ENCODE measurements around the gene DMKN.

DMKN gene

DNA sequence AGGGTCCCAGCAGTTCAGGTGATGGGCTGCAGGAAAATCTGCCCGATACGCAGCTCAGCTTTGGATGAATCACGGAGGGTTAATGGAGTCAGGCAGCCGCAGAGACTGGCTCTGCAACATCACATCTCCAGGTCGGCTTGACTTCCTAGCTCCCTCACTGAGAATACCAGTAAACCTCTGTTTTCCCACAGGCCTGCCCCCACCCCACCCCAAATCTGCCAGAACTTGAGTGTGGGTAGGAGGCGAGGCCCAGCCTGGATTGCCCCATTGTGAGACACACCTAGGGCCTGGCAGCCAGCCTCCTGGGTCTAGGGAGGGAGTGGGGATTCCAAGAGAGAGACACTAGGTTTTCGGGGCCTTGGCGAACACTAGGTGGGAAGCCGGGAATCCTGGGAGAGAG, 19.5 kb downstream of the DMKN start:
- Mint-ChIP-seq H3K27ac (no peak overlapping the region), H3K36me3 (ENCODE audit: low read depth) (no peaks in the 10 kb centered on the region), H3K4me3 (no peak overlapping the region), H3K9me3 (no peaks in the 10 kb centered on the region), H3K27me3 (ENCODE audit: low read depth) (peaks cover 45% of the 10 kb centered on the region), H3K4me1 (no peaks in the 10 kb centered on the region)
- TF ChIP-seq, protein P1, sequence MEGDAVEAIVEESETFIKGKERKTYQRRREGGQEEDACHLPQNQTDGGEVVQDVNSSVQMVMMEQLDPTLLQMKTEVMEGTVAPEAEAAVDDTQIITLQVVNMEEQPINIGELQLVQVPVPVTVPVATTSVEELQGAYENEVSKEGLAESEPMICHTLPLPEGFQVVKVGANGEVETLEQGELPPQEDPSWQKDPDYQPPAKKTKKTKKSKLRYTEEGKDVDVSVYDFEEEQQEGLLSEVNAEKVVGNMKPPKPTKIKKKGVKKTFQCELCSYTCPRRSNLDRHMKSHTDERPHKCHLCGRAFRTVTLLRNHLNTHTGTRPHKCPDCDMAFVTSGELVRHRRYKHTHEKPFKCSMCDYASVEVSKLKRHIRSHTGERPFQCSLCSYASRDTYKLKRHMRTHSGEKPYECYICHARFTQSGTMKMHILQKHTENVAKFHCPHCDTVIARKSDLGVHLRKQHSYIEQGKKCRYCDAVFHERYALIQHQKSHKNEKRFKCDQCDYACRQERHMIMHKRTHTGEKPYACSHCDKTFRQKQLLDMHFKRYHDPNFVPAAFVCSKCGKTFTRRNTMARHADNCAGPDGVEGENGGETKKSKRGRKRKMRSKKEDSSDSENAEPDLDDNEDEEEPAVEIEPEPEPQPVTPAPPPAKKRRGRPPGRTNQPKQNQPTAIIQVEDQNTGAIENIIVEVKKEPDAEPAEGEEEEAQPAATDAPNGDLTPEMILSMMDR (IDR thresholded peaks at IDR 0.05; ENCODE audit: unreplicated experiment in 3 of 3) = no peak

DNA sequence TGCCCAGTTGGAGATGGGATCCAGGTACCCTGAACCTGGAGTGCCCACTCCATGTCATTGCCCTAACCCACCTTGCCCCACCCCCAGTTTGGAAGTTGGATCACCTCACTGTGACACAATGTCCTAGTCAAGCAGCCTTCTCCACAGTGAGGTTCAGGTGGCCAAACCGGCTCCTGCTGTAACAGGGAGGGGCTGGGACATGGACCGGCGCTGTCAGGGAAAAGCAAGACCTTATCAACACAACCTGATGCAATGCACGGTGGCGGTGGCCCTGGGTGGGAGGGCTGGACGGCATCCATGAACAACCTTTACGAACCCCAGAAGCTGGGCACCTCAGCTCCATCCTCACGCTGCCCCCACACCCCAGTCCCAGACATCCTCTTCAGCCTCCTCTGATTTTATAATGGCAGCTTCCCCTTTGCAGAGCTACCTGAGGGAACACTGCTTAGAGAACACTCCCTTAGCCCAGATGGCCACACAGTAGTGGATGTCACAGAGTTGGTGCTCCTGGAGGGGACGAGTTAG, 21.6 kb downstream of the DMKN start:
- Mint-ChIP-seq H3K36me3 (ENCODE audit: low read depth) (no peaks in the 10 kb centered on the region), H3K4me3 (no peak overlapping the region), H3K27me3 (ENCODE audit: low read depth) (peaks cover 66% of the 10 kb centered on the region), H3K27ac (no peak overlapping the region), H3K9me3 (no peaks in the 10 kb centered on the region), H3K4me1 (no peaks in the 10 kb centered on the region)
- TF ChIP-seq, protein P1 (IDR thresholded peaks at IDR 0.05; ENCODE audit: unreplicated experiment in 3 of 3) = no peak

DNA sequence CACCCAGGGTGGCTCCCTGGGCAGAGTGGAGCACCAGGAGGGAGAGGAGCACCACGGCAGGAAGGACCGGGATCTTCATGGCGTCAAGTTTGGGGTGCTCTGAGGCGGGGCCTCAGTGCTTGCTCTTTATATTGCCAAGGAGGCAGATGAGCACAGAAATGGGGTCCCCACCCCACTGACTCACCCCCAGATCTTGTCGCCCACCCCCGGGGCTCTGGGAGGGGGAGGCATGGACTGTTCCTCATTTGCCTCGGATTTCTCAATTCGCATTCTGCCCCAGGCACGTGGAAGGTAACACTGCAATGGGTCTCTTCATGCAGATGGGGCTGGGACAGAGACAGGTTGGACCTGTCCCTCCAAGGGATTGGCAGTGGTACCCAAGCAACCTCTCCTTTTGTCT, 23.1 kb downstream of the DMKN start, which contains the start of gene KRTDAP:
TSS of gene KRTDAP (minus strand) at position 101 of the 400 bp plus-strand sequence. CDS start at position 79, 22 bp downstream.
- no peaks in the 10 kb centered on the region for H3K9me3 Mint-ChIP-seq
- no peaks in the 10 kb centered on the region for H3K36me3 Mint-ChIP-seq (ENCODE audit: low read depth)
- TF ChIP-seq, protein P1 (IDR thresholded peaks at IDR 0.05; ENCODE audit: unreplicated experiment in 3 of 3) = no peak
- no peak within 1 kb of the TSS for H3K4me3 Mint-ChIP-seq
- peaks cover 73% of the 10 kb centered on the region for H3K27me3 Mint-ChIP-seq (ENCODE audit: low read depth)
- H3K4me1 Mint-ChIP-seq = no peaks in the 10 kb centered on the region
- no peak within 1 kb of the TSS for H3K27ac Mint-ChIP-seq

DNA sequence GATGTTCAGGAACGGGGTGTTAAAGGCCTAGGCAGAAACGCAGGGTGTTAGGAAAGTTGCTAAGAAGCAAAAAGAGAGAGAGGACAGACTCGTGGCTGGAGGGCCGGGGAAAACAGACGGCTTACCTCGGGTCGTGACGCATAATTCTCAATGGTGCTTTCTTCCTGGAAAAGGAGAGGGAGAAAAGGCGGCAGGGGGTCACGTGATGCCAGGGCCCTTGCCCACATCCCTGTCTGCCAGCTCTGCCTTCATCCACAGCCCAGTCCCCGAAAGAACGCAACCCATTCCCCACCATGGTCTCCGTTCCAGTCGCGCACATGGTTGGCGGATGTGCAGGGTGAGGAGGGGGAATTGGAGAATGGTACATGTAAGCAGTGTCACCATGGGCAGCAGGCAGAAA, 24.8 kb downstream of the DMKN start:
- TF ChIP-seq, protein P1 (IDR thresholded peaks at IDR 0.05; ENCODE audit: unreplicated experiment in 3 of 3) = no peak
- no peaks in the 10 kb centered on the region for H3K9me3 Mint-ChIP-seq
- H3K4me3 Mint-ChIP-seq = no peak overlapping the region
- peaks cover 64% of the 10 kb centered on the region for H3K27me3 Mint-ChIP-seq (ENCODE audit: low read depth)
- H3K27ac Mint-ChIP-seq = no peak overlapping the region
- no peaks in the 10 kb centered on the region for H3K36me3 Mint-ChIP-seq (ENCODE audit: low read depth)
- H3K4me1 Mint-ChIP-seq = no peaks in the 10 kb centered on the region

DNA sequence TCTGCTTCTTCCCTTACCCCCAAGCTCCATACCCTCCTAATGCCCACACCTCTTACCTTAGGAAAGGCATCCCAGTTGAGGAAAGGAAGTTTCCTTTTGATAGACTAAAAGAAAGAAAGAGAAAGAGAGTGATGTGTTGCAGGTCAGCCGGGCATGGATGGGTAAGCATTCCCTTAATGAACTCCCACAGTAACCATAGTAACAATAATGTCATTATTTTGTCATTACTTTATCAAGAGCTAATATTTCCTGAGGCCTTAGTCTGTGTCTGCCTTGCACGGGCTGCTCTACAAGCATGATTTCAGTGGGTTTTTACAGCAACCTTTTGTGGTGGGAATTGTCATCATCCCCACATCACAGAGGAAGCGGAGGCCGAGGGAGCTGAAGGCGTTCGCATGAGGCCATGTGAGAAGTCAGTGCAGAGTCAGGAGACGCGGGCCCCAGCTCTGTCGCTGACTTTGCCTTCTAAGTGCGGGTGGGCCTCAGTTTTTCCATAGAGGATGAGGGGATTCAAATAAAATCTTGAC, 25.7 kb downstream of the DMKN start:
- Mint-ChIP-seq H3K9me3 (no peaks in the 10 kb centered on the region), H3K36me3 (ENCODE audit: low read depth) (no peaks in the 10 kb centered on the region), H3K4me3 (no peak overlapping the region), H3K27me3 (ENCODE audit: low read depth) (peaks cover 54% of the 10 kb centered on the region), H3K27ac (no peak overlapping the region), H3K4me1 (no peaks in the 10 kb centered on the region)
- TF ChIP-seq, protein P1 (IDR thresholded peaks at IDR 0.05; ENCODE audit: unreplicated experiment in 3 of 3) = no peak

DNA sequence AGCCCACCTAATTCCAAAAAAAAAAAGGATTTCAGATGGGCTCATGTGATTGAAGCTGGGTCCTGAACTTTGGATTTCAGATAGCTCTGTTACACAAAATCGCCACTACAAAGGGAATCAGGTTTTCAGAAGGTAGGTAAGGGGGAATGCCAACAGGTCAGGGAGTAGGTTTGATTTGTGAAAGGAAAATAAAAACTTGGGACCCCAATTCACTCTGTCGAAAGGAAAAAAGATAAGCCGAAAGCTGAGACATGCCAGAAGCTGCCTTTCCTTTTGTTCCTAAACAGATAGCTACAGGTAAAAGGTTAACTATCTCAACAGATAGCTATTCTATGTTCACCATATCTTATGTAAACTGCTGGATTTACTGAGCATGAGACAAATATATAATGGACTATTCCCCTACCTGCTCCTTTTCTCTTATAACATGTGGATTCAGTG, 27.2 kb downstream of the DMKN start:
- TF ChIP-seq, protein P1 (IDR thresholded peaks at IDR 0.05; ENCODE audit: unreplicated experiment in 3 of 3) = no peak
- Mint-ChIP-seq H3K27me3 (ENCODE audit: low read depth) (peaks cover 43% of the 10 kb centered on the region), H3K4me1 (no peaks in the 10 kb centered on the region), H3K27ac (no peak overlapping the region), H3K9me3 (no peaks in the 10 kb centered on the region), H3K4me3 (no peak overlapping the region), H3K36me3 (ENCODE audit: low read depth) (no peaks in the 10 kb centered on the region)
